Fibroblast of pulmonary artery (primary cell): ENCODE results near the gene LMF1.

ENCODE experiments used
- DNase-seq: peaks from one replicate; pipeline ENCODE4 v3.0.0-alpha.2; 2010; ENCODE audit warnings: low read depth
- H3K4me3 ChIP-seq: replicated peaks from 2 replicates; pipeline ENCODE4 v1.5.1; 2011; ENCODE audit warnings: low read depth, mild to moderate bottlenecking, control low read depth, low read length, moderate library complexity
- CTCF ChIP-seq: IDR thresholded peaks from 2 replicates; pipeline ENCODE4 v1.5.1; 2011; ENCODE audit warnings: mild to moderate bottlenecking, control low read depth, low read length, inconsistent platforms; ENCODE audit errors: missing control alignments

Gene LMF1

GRCh38 chr16:985646-986400 lies 15.0 kb upstream of the LMF1 start:
- DNase-seq, result no peak
- no peak overlapping the region for H3K4me3 ChIP-seq
- no peak for TF ChIP-seq CTCF

GRCh38 chr16:984736-985636 lies 14.2 kb upstream of the LMF1 start:
- H3K4me3 ChIP-seq, result no peak overlapping the region
- no peak for DNase-seq
- TF ChIP-seq CTCF, result no peak

GRCh38 chr16:984121-984694 lies 13.4 kb upstream of the LMF1 start:
- H3K4me3 ChIP-seq, result no peak overlapping the region

GRCh38 chr16:983044-984030 lies 12.6 kb upstream of the LMF1 start:
- DNase-seq, result no peak
- no peak overlapping the region for H3K4me3 ChIP-seq
- no peak for TF ChIP-seq CTCF

More at GRCh38 chr16:984121-984694, 13.4 kb upstream of the LMF1 start:
- TF ChIP-seq CTCF, result no peak
- no peak for DNase-seq

- DNase-seq, result no peak
- H3K4me3 ChIP-seq, result no peak overlapping the region
- no peak for TF ChIP-seq CTCF
Observed at GRCh38 chr16:982145-983043, 11.6 kb upstream of the LMF1 start.
